ENCODE results near the gene USH1C. TPM values are rescaled to one million over a fixed set of nuclear protein-coding genes. Genes with fewer than 3 reads are reported as not detected.

The USH1C gene
- total RNA-seq, 4 donors from 2014 or later, result 1.1 TPM; not detected in 3

- Histone ChIP-seq H3K36me3 (no peaks in the 10 kb centered on the region), H3K27me3 (peaks cover 24% of the 10 kb centered on the region), H3K9me3 (no peaks in the 10 kb centered on the region), H3K4me1 (no peaks in the 10 kb centered on the region), H3K4me3 (no peak overlapping the region), H3K27ac (no peak overlapping the region)
- 71 to 89% methylated on average over 2 to 3 of the region's 3 CpGs for WGBS, 2 donors (ENCODE audit: low coverage in 1 of 2)
- ATAC-seq, result no peak
- TF ChIP-seq CTCF (IDR thresholded peaks at IDR 0.05) (no peak), POLR2AphosphoS5 (IDR thresholded peaks at IDR 0.05) (no peak), EP300 (IDR thresholded peaks at IDR 0.05) (no peak), POLR2A (IDR thresholded peaks at IDR 0.05) (no peak)
Observed at GRCh38 chr11:17535488-17535887, 8.7 kb downstream of the USH1C start.

GRCh38 chr11:17533778-17534415 is 10.3 kb downstream of the USH1C start:
- H3K9me3 ChIP-seq, result no peaks in the 10 kb centered on the region
- WGBS, 2 donors (ENCODE audit: low coverage in 1 of 2), result 20 to 40% methylated on average over 1 to 2 of the region's 11 CpGs
- H3K27ac ChIP-seq, result no peak overlapping the region
- peaks cover 35% of the 10 kb centered on the region for H3K27me3 ChIP-seq
- H3K4me1 ChIP-seq, result no peaks in the 10 kb centered on the region
- H3K36me3 ChIP-seq, result no peaks in the 10 kb centered on the region
- no peak for TF ChIP-seq EP300 (IDR thresholded peaks at IDR 0.05)
- TF ChIP-seq POLR2A (IDR thresholded peaks at IDR 0.05), result no peak
- TF ChIP-seq CTCF (IDR thresholded peaks at IDR 0.05), result no peak
- no peak for TF ChIP-seq POLR2AphosphoS5 (IDR thresholded peaks at IDR 0.05)
- H3K4me3 ChIP-seq, result no peak overlapping the region
- ATAC-seq, result no peak

- TF ChIP-seq EP300 (IDR thresholded peaks at IDR 0.05), result no peak
- TF ChIP-seq POLR2A (IDR thresholded peaks at IDR 0.05), result no peak
- TF ChIP-seq CTCF (IDR thresholded peaks at IDR 0.05), result no peak
- no peak for TF ChIP-seq POLR2AphosphoS5 (IDR thresholded peaks at IDR 0.05)
- H3K9me3 ChIP-seq, result no peaks in the 10 kb centered on the region
Observed at GRCh38 chr11:17533341-17533740, 10.9 kb downstream of the USH1C start.

GRCh38 chr11:17532784-17533183 is 11.4 kb downstream of the USH1C start:
- H3K27me3 ChIP-seq, result peaks cover 35% of the 10 kb centered on the region
- H3K4me1 ChIP-seq, result no peaks in the 10 kb centered on the region
- no peak for TF ChIP-seq POLR2AphosphoS5 (IDR thresholded peaks at IDR 0.05)
- no peak for TF ChIP-seq POLR2A (IDR thresholded peaks at IDR 0.05)
- TF ChIP-seq CTCF (IDR thresholded peaks at IDR 0.05), result no peak
- TF ChIP-seq EP300 (IDR thresholded peaks at IDR 0.05), result no peak
- ATAC-seq, result no peak
- no peak overlapping the region for H3K27ac ChIP-seq
- no peak overlapping the region for H3K4me3 ChIP-seq
- H3K9me3 ChIP-seq, result no peaks in the 10 kb centered on the region
- no peaks in the 10 kb centered on the region for H3K36me3 ChIP-seq
- WGBS, 2 donors (ENCODE audit: low coverage in 1 of 2), result 62 to 100% methylated on average over 1 of the region's 2 CpGs

More at GRCh38 chr11:17533341-17533740, 10.9 kb downstream of the USH1C start:
- WGBS, 2 donors (ENCODE audit: low coverage in 1 of 2), result no CpG with 5 or more reads among the region's 6 CpGs
- Histone ChIP-seq H3K27ac (no peak overlapping the region), H3K4me1 (no peaks in the 10 kb centered on the region), H3K36me3 (no peaks in the 10 kb centered on the region), H3K27me3 (peaks cover 35% of the 10 kb centered on the region), H3K4me3 (no peak overlapping the region)
- ATAC-seq, result no peak

GRCh38 chr11:17531636-17532113 is 12.5 kb downstream of the USH1C start:
- no peak for TF ChIP-seq POLR2A (IDR thresholded peaks at IDR 0.05)
- TF ChIP-seq CTCF (IDR thresholded peaks at IDR 0.05), result no peak
- no peak for TF ChIP-seq POLR2AphosphoS5 (IDR thresholded peaks at IDR 0.05)
- H3K27ac ChIP-seq, result no peak overlapping the region
- no peaks in the 10 kb centered on the region for H3K4me1 ChIP-seq
- 35 to 56% methylated on average over 2 to 5 of the region's 6 CpGs for WGBS, 2 donors (ENCODE audit: low coverage in 1 of 2)
- peaks cover 37% of the 10 kb centered on the region for H3K27me3 ChIP-seq
- no peak overlapping the region for H3K4me3 ChIP-seq
- no peaks in the 10 kb centered on the region for H3K9me3 ChIP-seq
- no peaks in the 10 kb centered on the region for H3K36me3 ChIP-seq
- no peak for ATAC-seq

Measured in gastroesophageal sphincter (tissue), 4 donors.